COLO668 (cell line): Measurements from ENCODE around the gene U2SURP.
A peak's percentile ranks its signal among the peaks of the same experiment; 100 is the strongest.
"Not testable (repeated sequence)": the region's sequence is repeated elsewhere in the genome, so short reads cannot be mapped to it uniquely, and the experiment has no call there.

ENCODE experiments used
- DNase-seq: peaks from one replicate; lab custom pipeline; 2025; ENCODE audit not compliant: unreplicated experiment; lab: John Stamatoyannopoulos, UW

U2SURP gene

DNA sequence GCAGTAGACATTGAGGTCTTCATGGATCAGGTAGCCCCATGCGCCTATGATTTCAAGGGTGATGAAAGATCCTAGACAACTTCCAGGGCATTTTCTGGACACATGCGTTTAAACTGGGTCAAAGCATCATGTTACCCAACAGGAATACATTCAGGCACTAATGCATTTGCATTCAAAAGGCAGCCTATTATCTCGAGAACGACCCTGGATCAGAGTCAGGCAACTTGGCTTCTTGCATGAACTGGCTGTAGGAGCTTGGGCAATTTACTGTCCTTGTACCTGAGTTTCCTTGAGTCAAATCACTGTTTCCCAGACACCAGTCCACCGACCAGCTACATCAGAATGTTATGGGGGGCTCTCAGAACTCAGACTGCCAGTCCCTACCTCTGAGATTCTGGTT lies 66.7 kb downstream of the U2SURP start:
- no peak for DNase-seq

DNA sequence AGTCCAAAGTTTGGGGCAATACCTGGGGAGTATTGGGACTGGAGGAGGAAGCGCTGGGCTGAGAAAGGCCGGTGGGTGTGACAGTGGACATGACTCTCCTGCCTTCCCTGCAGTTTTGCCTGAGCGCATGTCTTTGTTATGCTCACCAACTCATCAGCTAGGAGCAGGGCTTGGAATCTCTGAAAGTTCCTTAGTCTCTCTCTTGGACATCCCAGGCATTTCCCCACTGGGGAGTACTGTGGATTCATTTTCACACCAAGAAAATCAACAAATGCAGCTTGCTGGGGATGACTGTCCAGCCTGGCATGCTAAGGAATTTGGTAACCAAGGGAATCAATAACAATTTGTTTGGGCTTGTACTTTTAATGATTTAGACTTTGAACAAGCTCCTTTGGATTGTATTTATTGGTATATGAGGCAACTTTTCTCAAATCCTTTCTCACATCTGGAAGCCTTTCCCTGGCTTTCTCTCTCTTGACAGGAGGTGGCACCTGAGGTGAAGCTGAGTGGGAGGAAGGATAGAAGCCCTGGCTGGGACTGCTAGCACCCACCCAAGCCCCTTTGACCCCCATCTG lies 69.7 kb downstream of the U2SURP start:
- DNase-seq, result no peak

DNA sequence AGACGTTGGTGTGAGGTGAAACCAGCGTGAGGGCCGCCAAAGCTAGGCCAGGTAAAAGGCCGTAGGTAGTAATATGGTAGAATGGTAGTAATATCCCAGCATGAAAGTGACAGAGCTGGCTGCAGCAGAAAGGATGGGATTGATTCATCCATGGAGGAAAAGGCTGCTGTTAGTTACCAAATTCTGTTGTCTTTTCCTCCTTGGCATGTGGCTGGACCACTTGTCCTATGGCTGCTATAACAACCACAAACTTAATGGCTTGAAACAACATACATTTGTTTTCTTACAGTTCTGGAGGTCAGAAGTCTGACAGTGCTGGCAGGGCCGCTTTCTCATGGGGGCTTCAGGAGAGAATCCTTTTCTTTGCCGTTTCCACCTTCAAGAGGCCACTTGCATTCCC lies 70.4 kb downstream of the U2SURP start:
- DNase-seq, result no peak

DNA sequence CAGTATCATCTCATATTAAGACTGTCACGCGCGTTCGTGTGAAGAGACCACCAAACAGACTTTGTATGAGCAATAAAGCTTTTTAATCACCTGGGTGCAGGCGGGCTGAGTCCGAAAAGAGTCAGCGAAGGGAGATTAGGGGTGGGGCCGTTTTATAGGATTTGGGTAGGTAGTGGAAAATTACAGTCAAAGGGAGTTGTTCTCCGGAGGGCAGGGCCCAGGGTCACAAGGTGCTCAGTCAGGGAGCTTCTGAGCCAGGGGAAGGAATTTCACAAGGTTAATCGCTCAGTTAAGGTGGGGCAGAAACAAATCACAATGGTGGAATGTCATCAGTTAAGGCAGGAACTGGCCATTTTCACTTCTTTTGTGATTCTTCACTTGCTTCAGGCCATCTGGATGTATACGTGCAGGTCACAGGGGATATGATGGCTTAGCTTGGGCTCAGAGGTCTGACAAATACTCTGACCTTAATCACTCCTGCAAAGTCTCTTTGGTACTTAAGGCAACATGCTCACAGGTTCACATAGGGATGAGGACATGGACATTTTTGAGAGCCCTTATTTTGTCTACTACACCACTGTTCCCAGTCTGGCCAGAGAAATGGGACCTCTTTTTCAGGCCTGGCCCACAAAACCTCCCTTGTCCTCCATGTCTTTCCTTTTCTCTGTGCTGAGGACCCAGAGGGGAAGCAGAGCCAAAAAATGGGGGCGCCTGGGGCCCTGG lies 71.1 kb downstream of the U2SURP start:
- not testable (repeated sequence) for DNase-seq

DNA sequence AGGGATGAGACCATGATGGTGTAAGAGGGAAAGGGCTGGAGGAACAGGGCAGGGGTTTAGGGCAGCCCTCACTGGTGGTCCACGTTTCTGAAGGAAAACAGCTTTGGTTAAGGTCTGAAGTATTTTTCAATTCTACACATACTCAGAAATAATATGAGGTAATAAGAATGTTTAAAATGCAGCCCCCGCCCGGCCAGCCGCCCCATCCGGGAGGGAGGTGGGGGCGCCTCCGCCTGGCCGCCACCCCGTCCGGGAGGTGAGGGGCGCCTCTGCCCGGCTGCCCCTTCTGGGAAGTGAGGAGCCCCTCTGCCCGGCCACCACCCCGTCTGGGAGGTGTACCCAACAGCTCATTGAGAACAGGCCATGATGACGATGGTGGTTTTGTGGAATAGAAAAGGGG lies 72.2 kb downstream of the U2SURP start:
- DNase-seq, result not testable (repeated sequence)

DNA sequence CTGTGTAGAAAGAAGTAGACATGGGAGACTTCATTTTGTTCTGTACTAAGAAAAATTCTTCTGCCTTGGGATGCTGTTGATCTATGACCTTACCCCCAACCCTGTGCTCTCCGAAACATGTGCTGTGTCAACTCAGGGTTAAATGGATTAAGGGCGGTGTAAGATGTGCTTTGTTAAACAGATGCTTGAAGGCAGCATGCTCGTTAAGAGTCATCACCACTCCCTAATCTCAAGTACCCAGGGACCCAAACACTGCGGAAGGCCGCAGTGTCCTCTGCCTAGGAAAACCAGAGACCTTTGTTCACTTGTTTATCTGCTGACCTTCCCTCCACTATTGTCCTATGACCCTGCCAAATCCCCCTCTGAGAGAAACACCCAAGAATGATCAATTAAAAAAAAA lies 72.6 kb downstream of the U2SURP start:
- not testable (repeated sequence) for DNase-seq

DNA sequence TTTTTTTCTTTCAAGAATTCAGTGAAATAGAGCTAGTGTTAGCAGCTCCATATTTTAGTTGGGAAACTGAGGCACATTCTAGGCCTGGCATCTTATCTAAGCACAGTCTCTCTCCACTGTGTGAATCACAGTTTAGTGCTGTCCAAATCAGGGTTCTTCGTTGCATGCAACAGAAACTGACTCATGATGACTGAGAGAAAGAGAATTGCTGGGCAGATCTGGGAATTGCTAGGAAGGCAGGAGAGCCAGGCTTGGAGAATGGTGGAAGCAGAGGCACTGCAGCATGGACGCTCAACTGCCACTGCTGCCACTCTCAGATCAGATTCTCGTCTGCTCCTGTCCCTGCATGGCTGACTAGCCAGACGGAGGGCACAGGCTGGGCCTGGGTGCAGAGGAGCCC lies 77.5 kb downstream of the U2SURP start:
- no peak for DNase-seq

DNA sequence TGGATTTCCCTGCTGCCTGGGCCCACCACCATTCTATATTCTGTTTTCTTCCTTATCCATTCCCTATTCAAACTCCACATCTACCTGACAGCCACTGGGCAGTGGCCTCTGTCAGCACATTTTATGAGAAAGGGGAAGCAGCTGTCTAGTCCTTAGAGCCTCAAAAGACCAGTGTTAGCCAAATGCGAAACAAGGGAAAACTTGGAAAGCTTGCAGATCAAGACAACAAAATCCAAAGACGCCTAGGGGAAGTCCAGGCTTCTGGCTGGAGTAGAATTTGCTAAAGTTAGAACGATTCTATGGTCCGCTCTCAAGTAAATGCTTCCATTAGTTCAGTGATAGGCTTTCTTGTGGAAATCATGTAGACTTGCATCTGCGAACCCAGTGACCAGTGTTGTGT lies 78.8 kb downstream of the U2SURP start:
- no peak for DNase-seq

DNA sequence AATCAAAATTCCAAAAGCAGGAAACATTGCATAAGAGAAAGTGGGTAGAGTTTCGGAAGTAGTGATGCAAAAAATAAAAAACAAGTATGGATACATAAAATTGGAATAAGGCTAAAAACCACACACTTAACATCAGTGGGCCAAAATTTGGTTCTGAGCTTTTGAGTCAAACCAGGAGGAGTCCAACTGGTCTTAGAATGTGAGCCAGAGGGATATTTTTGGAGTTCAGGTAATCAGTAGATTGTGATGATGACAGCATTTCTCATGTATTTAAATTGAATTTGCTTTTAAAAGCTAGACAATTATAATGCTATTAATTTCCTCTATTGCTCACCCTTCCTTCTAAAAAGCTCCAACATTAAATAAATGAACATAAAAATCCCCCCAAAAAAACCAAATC lies 80.0 kb downstream of the U2SURP start:
- no peak for DNase-seq

DNA sequence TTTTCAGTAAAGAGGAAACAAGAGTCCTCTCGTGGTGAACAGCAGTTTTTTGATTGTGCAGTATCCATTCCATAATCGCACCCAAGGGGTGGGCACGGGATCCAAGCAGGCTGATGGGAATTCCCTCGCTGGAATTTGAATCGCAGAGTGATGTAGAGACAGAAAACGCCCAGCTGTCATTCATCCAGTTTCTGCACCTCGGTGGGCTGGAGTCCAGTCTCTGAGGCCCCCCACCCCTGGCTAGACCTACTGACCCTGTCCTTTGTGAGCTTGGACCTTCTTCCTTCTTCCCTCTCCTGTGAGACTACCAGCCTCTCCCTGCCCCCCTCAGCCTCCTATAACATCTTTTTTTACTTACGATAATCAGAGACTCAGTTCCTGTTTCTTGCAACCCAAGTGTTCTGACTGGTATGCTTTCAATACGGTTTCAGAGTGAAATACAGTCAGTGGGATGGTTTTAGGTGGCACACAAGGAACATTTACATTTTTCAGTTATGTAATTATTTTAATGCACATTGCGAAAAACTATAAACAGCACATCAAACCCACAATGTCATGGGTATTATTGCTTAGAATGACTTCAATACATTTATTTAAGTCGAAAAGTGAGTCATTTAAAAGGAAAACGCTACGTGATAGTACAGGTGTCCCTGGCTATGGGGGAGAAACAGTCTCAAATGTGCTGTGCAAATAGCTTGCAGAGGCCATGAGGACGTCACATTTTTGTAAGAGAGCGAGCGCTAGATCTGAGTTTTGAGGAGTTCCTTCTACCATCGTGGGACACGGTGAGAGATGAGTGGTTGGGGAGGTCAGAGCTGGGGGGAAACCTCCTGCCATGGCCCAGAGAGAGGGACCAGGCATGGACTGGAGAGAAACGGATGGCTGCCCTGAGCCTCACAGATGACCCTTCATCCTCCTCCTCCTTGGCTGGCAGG lies 80.7 kb downstream of the U2SURP start:
- no peak for DNase-seq

DNA sequence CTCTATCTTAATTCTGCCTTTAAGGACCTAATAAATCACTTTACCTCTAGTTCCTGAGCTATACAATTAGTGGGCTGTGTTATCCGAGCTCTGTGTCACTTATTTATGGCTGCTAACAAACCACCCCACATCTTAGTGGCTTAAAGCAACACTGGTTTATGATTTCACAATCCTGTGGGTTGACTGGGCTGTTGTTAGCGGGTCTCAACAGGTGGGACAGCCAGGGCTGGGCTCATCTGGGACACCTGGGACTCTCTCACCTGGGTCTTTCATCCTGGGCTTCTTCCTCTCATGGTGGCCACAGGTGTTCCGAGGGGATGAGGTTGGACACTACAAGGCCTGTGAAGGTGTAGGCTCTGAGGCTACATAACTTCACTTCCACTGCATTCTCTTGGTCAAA lies 82.4 kb downstream of the U2SURP start:
- no peak for DNase-seq

DNA sequence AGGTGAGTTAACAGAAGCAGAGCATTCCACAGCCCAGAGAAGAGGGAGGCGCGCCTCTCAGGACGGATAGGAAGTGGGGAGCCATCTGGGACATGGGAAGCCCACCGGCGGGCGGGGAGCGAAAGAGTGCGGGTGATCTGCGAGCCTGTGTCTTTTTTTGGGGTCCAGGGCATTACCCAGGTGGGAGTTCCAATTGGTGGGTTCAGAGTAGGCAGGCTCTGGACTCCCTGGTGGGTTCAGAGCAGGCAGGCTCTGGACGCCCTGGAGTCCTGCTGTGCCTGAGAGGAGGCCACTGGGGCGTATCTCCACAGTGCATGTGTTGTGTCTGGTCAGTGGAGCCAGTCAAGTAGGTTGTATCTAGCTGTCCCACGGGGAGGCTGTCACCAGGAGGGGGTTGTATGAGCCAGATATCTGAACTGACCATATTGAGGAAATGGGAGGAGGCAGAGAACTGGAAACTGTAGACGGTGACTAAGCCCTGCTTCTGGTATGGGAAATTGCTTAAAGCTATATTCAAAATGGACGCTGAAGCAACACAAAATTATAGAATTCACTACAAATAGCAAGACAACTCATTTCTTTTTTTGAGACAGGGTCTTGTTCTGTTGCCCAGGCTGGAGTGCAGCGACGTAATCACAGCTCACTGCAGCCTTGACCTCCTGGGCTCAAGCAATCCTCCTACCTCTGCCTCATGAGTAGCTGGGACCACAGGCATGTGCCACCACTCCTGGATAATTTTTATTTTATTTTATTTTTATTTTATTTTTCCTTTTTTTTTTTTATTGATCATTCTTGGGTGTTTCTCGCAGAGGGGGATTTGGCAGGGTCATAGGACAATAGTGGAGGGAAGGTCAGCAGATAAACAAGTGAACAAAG lies 83.7 kb downstream of the U2SURP start:
- DNase-seq, result no peak

DNA sequence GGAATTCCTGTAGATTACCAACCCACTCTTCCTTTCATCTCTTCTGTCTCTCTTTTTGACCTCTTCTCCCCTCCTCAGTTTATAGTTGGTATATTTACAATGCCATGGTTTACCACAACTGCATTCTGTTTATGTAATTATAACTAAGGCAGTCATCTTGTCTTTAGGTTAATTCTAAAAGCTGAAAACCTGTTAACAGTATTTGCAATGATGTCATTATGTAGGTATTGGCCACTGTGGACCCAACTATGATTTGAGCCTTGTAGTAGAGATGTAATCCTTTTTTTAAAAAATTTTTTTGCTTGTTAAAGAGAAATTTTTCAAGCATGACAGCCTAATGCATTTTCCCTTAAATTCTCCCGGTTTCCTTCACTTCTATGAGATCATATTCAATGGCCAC lies 87.5 kb downstream of the U2SURP start:
- DNase-seq, result no peak

DNA sequence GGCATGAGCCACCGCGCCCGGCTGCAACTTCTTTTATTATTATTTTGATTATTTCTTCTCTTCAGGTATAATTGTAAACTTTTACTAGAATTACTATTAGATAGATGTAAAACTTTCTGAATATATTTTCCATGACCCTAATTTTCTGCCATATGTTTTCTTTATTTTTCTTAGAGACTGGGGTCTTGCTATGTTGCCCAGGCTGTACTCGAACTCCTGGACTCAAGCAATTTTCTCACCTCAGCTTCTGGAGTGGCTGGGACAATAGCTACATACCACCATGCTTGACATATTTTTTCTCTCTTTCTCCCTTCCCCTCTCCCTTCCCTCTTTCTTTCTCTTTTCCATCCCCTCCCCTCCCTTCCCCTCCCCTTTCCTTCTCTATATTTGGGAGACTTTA lies 88.6 kb downstream of the U2SURP start:
- no peak for DNase-seq

DNA sequence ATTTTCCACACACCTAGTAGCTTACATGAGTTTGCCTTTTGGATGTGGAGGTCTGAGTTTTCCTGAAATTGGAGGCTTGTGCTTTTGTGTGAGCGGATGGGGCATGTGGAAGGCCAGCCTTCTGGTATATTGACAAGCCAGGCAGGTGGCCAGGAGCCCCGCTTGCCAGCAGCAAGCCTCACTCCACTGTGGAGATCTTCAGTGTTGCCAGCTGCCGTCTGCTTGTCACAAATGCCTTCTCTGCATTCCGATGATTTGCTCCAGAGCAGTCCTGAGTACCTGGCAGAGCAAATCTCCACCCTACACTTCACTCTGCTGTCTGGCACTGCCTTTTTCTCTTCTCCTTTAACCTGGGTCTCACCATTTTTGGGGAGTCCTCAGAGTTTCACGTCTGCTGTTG lies 89.1 kb downstream of the U2SURP start:
- peak; percentile 22 for DNase-seq

DNA sequence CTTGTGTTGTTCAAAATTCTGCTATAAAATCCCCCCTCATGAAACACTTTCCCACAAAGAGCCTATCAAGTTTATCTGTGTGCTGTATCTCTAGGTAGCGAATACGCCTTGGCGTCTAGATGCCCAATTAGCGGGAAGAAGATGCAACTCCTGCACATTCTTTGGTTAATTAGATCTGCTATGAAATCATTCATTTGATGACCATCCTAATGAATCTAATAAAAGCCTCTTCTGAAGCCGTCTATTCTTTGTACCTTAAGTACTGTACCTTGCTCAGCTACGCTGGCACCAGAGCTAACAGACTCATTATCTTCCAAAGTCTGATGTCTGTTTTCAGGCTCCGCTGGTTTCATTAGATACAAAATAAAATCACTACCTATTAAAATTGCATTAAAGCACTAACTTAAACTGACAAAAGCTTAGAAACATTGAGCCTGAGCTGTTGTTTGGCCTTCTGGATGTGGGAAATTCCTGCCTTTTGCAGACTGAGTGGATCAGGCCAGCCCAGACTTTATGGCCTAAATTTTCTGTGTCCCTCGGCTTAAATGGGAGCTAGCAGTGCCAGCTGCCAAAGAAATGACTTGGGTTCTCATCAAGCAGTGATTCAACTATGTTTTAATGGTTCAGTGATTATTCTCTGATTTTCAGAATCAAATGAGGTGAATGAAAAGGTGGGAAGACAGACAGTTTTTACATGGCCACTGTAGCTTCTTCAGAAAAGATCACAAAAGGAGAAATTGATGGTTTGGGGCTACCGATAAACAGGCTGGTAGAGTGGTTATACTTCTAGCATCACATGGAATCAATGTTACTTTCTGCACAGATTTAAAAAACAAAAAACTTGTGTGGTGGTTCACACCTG lies 89.8 kb downstream of the U2SURP start:
- DNase-seq, result no peak

DNA sequence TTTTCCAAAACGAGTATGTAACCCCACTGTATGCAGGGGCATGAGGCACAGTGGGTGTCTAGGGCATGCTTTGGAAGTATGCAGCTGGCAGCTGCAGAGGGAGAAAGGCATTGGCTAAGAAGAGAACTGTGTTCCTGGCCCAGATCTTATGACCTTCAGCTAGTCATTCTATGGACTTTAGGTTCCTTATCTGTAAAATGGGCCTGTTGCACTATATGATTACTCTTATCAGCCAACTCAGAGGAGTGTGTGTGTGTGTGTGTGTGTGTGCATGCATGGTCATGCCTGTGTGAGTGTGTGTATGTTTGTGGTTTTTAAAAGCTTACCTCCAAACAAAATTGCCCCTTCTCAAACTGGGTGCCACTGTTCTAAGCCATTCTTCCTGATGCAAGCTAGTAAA lies 90.8 kb downstream of the U2SURP start:
- no peak for DNase-seq

DNA sequence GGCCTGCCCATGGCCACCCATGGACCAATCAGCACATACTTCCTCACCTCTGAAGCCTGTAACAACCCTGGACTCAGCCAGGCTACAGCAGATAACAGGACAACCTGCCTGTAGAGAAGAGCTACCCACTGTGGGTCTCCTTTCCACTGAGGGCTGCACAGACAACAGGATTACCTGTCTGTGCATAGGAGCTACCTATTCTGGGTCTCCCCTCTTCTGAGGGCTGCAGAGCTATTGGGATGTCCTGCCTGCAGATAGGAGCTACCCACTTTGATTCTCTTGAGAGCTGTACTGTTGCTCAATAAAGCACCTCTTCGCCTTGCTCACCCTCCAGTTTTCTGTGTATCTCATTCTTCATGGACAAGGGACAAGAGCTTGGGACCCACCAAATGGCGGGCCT lies 94.4 kb downstream of the U2SURP start:
- DNase-seq, result no peak

DNA sequence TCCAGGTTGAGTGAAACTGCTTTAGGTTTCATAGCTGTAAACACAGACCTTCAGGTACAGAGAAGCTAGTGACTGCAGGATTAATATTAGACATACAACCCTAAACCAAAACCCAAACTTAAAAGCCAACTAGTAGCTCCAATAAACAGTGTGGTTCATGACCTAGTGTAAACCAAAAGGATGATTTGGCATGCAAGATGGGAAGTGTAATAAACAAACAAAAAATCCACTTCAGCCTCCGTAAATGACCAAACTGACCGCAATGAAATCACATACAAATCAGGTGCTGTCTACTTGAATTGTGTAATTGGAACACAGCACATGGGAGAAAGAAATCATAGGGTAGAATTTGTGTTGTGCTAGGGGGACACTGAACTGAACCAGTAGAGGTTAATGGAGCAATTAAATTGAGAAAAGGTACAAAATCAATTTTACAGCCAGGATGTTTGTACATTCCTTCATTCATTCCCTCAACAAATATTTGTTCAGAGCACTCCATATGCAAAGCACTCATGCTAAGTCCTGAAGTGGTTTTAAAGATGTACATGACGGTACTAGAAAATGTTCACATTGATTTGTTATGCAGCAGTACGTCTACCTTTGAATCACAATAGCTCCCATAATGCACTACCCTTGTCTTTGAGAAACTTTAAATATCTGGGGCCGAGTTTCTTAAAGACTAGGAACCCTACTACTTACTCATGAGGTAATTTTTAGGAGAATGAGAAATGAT lies 96.8 kb downstream of the U2SURP start:
- DNase-seq, result peak; percentile 11
